GM18499 (cell line): Measurements from ENCODE around the gene C22orf31.

Experiments used
- ATAC-seq: cut with Tn5 transposase; IDR thresholded peaks from one replicate; pipeline ENCODE4 v1.9.1; 2021; ENCODE audit warnings: moderate number of reproducible peaks; ENCODE audit not compliant: insufficient read depth, unreplicated experiment

The C22orf31 gene

GRCh38 chr22:29031227-29032011, 30.2 kb downstream of the C22orf31 start:
- ATAC-seq: no peak

GRCh38 chr22:29030618-29031226, 30.9 kb downstream of the C22orf31 start:
- no peak for ATAC-seq

GRCh38 chr22:29030016-29030617, 31.5 kb downstream of the C22orf31 start:
- no peak for ATAC-seq

GRCh38 chr22:29029202-29030000, 32.2 kb downstream of the C22orf31 start:
- ATAC-seq: no peak

- no peak for ATAC-seq
Measured at GRCh38 chr22:29028468-29028867, 33.2 kb downstream of the C22orf31 start.

- no peak for ATAC-seq
Measured at GRCh38 chr22:29026579-29026978, 35.1 kb downstream of the C22orf31 start.

GRCh38 chr22:29023172-29023796, 38.3 kb downstream of the C22orf31 start:
- no peak for ATAC-seq

- ATAC-seq: no peak
Measured at GRCh38 chr22:29022101-29022817, 39.4 kb downstream of the C22orf31 start.

GRCh38 chr22:29018293-29019189, 43.1 kb downstream of the C22orf31 start:
- ATAC-seq: no peak

- ATAC-seq: no peak
Measured at GRCh38 chr22:29016067-29016938, 45.3 kb downstream of the C22orf31 start.

GRCh38 chr22:29014773-29015172, 46.9 kb downstream of the C22orf31 start:
- ATAC-seq: no peak

- ATAC-seq: no peak
Measured at GRCh38 chr22:29014293-29014692, 47.3 kb downstream of the C22orf31 start.

GRCh38 chr22:29012952-29013351, 48.7 kb downstream of the C22orf31 start:
- ATAC-seq: no peak

GRCh38 chr22:29012101-29012433, 49.6 kb downstream of the C22orf31 start:
- no peak for ATAC-seq

GRCh38 chr22:29011240-29012100, 50.2 kb downstream of the C22orf31 start:
- no peak for ATAC-seq

GRCh38 chr22:29009148-29009547, 52.5 kb downstream of the C22orf31 start:
- no peak for ATAC-seq
